ENCODE results near the gene OSBPL2. TPM values are rescaled to one million over a fixed set of nuclear protein-coding genes. Genes with fewer than 3 reads are reported as not detected.

Gene OSBPL2
- total RNA-seq, 2 experiments from 2014 or later = 17.2 to 40.0 TPM

- no peak for DNase-seq (ENCODE audit: low spot score)
- Histone ChIP-seq H3K9me3 (ENCODE audit: low read length) (no peaks in the 10 kb centered on the region), H3K4me3 (ENCODE audit: low read depth, low read length, poor library complexity, severe bottlenecking) (no peak overlapping the region), H2AFZ (ENCODE audit: low read length) (no peak overlapping the region), H4K20me1 (ENCODE audit: insufficient read depth, low read length) (no peaks in the 10 kb centered on the region), H3K9me2 (ENCODE audit: insufficient read depth, low read length) (no peaks in the 10 kb centered on the region), H3K4me2 (ENCODE audit: low read length) (no peak overlapping the region), H3K27ac (ENCODE audit: low read depth, low read length, poor library complexity, severe bottlenecking) (no peak overlapping the region), H3K36me3 (ENCODE audit: insufficient read depth, low read length) (no peaks in the 10 kb centered on the region), H3K79me2 (ENCODE audit: insufficient read depth, low read depth, low read length) (no peaks in the 10 kb centered on the region), H3K4me1 (ENCODE audit: insufficient read depth, low read length, poor library complexity, severe bottlenecking) (peaks cover 17% of the 10 kb centered on the region)
- CTCF ChIA-PET (ENCODE audit: unreplicated experiment) = interaction anchor here (0.5 kb wide), 1 partner anchor 89 kb away, joined by 12 read pairs; the partner anchor contains the start of gene RPS21
- POLR2A ChIA-PET = no interaction called here
- no TSS peak for BruUV-seq (replicated peaks)
- no peak for TF ChIP-seq CTCF (conservative IDR thresholded peaks at IDR 0.05; ENCODE audit: low read length)
- TF ChIP-seq EZH2phosphoT487 (IDR thresholded peaks at IDR 0.05; ENCODE audit: borderline replicate concordance, low read depth, low read length) = no peak
- intact Hi-C loops (cut with micrococcal nuclease; ENCODE audit: unreplicated experiment) = no loop called here
Measured at GRCh38 chr20:62297449-62298227, 59.3 kb downstream of the OSBPL2 start.

GRCh38 chr20:62298577-62299249, 60.4 kb downstream of the OSBPL2 start:
- intact Hi-C loops (cut with micrococcal nuclease; ENCODE audit: unreplicated experiment) = no loop called here
- POLR2A ChIA-PET = interaction anchor here (0.7 kb wide), 1 partner anchor 256 kb away, joined by 3 read pairs; no protein-coding TSS in a partner anchor

More at GRCh38 chr20:62298577-62299249, 60.4 kb downstream of the OSBPL2 start:
- no peak overlapping the region for H2AFZ ChIP-seq (ENCODE audit: low read length)
- peaks cover 8% of the 10 kb centered on the region for H3K79me2 ChIP-seq (ENCODE audit: insufficient read depth, low read depth, low read length)
- TF ChIP-seq CTCF (conservative IDR thresholded peaks at IDR 0.05; ENCODE audit: low read length) = no peak
- no peak for TF ChIP-seq EZH2phosphoT487 (IDR thresholded peaks at IDR 0.05; ENCODE audit: borderline replicate concordance, low read depth, low read length)
- peaks cover 5% of the 10 kb centered on the region; the same call in 1 of the 2 replicates for H4K20me1 ChIP-seq (ENCODE audit: insufficient read depth, low read length)
- no peak overlapping the region for H3K4me2 ChIP-seq (ENCODE audit: low read length)
- H3K9me3 ChIP-seq (ENCODE audit: low read length) = no peaks in the 10 kb centered on the region
- peaks cover 17% of the 10 kb centered on the region for H3K4me1 ChIP-seq (ENCODE audit: insufficient read depth, low read length, poor library complexity, severe bottlenecking)
- H3K36me3 ChIP-seq (ENCODE audit: insufficient read depth, low read length) = peaks cover 6% of the 10 kb centered on the region
- no peak for DNase-seq (ENCODE audit: low spot score)
- no peak overlapping the region for H3K4me3 ChIP-seq (ENCODE audit: low read depth, low read length, poor library complexity, severe bottlenecking)
- no peaks in the 10 kb centered on the region for H3K9me2 ChIP-seq (ENCODE audit: insufficient read depth, low read length)
- no peak overlapping the region for H3K27ac ChIP-seq (ENCODE audit: low read depth, low read length, poor library complexity, severe bottlenecking)
- no TSS peak for BruUV-seq (replicated peaks)
- CTCF ChIA-PET (ENCODE audit: unreplicated experiment) = interaction anchor here (0.5 kb wide), 1 partner anchor 88 kb away, joined by 12 read pairs; the partner anchor contains the start of gene RPS21

All from OCI-LY7 (cell line).